HG02678 (cell line): Measurements from ENCODE around the gene IQCK.

Source experiments
- ATAC-seq: cut with Tn5 transposase; IDR thresholded peaks from one replicate; pipeline ENCODE4 v1.9.1; 2021; ENCODE audit warnings: mild to moderate bottlenecking, moderate library complexity; ENCODE audit not compliant: unreplicated experiment

IQCK gene

DNA sequence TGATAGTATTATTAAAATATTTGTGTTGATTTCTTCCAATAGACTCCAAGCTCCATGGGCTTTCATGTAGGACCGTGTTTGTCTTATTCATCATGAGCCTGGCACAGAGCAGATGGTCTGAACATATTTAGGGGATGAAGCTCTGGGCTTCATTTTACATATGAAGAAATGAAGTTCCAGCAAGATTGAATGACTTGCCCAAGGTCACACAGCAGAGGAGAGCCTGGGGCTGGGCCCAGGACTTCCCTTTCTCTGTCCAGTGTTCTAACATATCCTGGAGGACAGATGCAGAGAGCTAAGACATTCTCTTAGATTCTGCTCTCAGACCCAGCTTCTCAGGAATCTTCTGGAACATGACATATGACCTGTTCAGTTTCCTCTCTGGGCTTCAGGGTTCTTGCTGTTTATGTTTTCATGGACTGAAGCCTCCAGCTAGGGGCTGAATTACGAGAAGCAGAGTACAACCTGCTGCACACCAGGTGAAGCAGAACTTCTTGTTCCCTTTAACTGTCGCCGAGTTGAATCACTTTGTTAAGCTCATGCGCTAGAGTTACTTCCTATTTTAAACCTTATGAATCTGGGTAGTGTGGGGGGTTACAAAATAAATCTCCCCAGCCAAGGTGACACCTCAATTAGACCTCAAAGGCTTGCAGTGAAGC is 113.0 kb downstream of the IQCK start:
- no peak for ATAC-seq

DNA sequence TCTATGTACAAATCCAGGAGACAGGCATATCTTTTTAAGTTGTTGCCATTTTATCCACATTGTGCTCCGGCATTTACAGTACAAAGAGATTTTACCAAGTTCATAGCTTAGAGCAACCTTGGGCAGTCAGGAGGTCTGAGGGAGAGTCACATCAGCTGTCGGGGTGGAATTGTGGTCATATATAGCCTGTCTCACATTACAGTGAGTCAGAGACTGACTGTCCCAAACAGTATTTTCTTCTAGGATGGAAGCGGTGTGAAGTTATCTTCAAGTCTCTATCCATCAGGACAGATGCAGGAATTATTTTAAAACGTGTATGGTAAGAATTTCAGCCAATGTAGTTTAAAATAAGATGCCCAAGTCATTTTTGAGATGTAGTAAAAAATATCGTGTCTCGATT is 113.6 kb downstream of the IQCK start:
- ATAC-seq, result no peak

DNA sequence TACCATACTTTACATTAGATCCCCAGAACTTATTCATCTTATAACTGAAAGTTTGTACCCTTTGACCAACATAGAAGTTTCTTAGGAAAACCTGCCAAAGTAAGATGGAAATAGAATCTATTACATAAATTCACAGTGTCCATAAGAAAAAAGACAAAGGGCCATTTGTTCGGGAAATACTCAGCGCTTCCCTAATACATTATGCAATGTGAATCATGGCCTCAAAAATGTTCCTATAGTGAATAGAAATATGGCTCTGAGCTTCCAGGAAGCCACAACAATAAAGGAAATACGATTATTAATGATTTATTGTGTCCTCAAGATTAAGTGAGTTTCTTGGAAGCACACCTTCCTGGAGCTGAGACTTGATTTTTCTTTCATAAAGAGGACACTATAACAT is 115.1 kb downstream of the IQCK start:
- no peak for ATAC-seq

DNA sequence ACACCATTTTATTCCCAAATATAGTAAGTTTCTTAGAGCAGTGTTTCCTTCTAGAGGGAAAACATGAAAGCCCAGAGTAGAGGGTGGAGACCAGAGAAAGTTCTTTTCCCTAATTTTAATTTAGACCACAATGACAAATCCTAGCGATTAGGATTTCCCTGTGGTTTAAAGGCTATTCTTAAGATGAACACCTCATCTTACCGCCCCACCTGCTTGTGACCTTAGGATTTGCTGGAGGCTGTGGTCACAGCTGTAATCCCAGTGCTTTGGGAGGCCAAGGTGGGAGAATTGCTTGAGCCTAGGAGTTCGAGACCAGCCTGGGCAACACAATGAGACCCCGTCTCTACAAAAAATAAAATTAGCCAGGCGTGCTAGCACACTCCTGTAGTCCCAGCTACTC is 115.5 kb downstream of the IQCK start:
- ATAC-seq, result no peak

DNA sequence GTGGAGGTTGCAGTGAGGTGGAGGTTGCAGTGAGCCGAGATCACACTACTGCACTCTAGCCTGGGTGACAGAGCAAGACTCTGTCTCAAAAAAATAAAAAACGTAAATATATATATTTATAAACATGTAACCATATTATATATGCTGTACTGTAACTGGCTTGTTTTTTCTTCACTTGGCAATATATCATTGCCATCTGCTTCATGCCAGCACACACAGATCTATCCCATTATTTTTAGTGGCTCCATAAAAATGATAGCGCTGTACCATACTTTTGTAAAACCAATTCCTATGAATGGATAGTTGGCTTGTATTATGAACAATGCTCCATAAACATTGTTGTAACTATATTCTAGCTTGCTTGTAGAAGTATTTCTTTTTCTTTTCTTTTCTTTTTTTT is 117.1 kb downstream of the IQCK start:
- no peak for ATAC-seq

DNA sequence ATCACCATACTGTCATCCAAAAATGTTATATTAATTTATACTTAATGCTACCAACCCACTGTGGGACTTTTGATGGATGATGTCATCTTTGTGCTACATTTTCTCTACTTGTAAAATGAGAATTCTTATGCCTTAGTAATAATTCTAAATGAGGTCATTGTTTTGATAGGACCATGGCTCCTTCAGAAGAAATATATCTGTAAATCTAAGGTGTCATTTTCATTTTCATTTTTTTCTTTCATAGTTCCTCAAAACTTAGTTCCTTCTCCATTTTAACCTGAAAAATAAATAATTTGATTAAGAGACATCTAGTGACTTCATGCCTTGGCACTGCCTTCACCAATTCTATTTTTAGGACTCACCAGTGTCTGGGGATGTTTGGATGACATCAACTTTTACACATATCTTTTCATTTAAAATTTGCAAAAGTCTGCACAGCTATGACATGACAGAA is 117.9 kb downstream of the IQCK start:
- no peak for ATAC-seq

DNA sequence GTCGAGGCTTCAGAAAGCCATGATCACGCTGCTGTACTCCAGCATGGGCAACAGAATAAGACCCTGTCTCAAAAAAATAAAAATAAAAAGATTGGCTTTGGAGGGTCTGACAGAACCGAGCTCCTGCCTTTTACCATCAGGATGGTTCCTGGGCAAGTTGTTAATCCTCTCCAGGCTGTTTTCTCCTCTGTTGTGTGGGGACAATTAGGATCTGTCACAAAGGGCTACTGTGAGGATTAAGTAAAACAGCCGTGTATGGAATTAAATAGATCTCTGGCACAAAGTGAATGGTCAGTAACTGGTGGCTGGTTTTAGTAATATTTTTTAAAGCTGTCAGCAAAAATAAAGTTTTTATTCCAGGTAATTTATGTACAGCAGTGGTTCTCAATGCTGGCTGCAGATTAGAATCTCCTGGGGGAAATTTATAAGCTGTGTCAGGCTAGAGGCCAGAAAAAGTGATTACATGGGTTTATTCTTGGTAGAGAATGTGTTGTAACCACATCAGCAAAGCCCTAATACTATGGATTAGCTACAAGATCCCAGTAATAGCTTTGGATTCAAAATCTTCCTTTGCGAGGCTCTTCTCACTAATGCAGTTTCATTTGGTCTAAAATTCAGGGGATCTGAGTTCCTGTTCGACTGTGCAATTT is 119.4 kb downstream of the IQCK start:
- ATAC-seq, result no peak

DNA sequence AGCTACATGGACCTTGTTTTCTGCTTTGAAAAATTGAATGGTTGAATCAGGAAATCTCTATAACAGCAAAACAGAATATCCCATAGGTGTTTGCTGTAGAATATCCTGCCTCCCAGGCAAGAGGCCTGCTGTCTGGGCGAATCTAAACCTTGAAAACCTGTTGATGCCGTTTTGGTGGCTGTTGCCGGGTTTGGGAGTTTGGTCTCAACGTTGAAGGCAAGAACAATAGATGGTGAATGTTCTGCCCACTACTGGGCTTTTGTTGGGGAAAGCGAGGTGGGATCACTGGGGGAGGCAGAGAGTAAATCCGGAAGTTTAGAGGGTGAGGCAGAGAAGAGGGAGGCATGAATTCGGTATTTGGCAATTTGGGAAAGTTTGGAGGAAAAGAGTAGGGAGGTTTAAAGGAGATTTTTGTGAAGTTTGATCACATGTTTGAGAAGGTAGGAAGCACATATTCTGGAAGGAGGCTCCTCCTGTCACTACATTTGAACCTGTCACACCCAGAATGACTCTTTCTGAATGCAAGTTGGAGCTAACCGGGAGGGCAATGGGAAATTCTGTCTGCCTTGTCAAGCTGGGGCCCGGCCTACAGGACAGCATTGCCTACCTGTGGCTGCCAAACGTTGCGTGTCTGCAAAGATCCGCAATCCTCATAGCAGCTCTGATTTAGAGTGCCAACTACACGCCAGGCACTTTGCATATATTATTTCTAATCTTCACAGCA is 120.1 kb downstream of the IQCK start:
- no peak for ATAC-seq

DNA sequence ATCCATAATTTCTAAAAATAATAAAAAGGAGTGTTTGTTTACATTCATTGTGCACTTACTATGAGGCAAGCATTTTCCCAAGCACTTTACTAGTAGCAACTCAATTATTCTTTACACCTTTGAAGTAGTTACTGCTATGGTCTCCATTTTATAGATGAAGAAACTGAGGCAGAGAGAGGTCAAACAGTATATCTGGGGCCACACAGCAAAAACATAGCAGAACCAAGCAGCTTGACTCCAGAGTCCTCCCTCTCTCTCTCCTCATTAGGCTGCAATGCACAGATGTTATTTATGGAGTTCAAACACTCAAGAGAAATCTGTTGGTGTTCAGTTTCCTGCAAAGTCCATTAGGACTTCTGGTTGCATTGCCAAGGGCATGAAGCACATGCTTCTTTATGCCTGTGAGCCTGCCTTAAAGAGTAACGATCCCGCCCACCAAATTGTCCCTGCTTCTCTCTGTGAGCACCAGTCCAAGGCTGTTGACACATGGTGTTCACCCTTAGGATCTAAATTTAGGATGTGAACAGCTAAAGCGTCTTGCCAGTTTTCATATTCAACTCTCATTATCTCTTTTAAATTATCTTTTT is 122.5 kb downstream of the IQCK start:
- no peak for ATAC-seq

DNA sequence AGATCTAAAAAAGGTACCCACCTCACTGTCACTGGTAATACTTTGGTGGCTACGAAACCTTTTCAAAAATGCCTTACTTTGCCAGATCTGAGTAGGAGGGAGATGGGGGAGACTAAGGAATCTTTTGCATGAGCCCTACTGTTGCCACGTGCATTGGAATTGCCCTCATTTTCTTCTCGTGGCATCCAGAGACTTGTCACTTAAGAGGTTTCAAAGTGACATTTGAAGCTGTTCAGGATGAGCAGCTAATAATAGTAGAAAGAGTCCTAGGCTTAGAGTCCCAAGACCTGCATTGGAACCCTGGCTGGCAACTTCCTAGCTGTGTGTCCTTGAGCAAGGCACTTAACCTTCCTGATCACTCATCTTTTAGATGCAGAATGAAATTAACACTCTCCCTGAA is 123.1 kb downstream of the IQCK start:
- ATAC-seq, result no peak

DNA sequence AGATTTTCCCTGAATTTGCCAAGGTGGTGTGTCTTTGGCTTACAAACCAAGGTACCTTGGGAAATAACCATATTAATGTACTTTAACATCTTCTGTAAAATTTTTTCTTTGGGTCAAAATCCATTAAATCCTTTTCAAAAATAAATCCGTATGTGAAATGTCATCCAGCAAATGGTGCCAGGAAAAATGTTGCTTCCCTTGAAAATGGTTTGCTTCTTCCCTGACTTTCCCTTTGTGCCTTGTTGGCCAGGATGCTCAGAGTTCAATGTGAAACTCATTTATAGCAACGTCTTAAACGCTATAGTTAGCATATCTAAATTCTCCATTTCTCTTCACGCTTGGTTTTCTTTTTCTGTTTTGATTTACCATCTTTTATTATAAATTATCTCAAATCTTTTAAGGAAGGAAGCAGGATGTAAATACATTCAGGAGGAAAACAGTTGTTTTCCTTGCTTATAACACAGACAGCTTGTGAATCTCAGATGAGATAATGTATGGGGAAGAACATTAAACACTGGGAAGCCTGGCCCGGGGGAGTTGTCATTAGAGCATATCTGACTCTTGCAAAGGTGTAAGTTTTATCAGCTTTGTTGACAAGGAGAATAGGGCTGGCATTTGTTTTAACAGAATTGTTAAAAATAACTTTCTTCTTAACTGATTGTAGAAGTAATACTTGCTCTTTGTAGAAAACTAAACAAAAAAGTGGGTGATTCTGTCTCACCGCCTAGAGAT is 124.5 kb downstream of the IQCK start:
- no peak for ATAC-seq

DNA sequence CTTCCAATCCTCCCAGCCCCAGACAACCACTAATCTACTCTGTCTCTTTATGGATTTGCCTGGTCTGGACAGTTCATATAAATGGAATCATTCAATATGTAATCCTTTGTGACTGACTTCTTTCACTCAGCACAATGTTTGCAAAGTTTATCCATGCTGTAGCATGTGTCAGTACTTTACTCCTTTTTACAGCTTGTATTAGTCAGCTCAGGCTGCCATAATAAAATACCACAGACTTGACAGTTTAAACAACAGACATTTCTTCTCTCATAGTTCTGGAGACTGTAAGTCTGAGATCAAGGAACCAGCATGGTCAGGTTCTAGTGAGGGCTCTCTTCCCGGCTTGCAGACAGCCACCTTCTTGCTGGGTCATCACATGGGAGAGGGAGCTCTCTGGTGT is 125.3 kb downstream of the IQCK start:
- no peak for ATAC-seq

DNA sequence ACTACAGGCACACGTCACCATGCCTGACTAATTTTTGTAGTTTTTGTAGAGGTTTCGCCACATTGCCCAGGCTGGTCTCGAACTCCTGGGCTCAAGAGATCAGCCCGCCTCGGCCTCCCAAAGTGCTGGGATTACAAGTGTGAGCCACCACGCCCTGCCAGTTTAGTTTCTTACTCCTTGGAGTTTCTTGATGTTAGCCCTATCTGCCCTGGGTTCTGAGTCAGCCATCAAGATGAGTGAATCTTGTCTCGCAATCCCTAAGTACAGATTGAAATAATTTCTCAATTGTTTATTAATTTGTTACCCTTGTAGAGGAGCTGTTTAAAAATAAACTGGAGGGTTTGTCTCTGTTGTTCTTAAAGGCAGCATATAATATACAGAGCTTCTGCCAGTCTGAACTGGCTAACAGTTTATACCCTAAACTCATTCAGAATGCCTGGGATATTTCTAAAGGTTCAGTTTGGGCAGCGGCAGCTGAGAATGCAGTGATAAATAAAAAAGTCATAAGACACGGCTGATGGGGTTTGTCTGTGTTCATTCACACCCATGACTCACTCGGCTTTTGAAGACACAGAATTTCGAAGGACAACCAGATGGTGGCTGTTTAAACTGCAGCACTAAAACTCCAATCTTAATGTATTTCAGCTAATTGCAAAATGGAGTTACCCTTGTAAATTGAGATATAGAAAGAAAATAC is 127.0 kb downstream of the IQCK start:
- ATAC-seq, result no peak

DNA sequence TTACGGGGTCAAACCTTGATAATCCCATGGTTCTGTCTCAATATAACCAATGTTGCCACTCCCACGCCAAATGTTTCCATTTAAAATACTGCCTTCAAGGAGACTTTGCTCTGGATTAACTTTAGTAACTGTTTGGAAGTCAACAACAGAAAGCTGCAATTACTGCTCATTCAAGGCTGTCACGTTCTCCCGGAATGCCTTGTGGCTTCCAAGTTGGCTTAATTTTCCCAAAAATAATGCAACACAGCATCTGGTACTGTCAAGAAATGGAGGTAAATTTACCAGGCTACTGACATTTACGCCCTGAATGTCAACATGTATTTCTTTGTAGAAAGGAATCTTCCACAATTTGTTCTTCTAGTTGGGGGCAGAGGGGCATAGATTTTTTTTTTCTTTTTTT is 128.4 kb downstream of the IQCK start:
- no peak for ATAC-seq

DNA sequence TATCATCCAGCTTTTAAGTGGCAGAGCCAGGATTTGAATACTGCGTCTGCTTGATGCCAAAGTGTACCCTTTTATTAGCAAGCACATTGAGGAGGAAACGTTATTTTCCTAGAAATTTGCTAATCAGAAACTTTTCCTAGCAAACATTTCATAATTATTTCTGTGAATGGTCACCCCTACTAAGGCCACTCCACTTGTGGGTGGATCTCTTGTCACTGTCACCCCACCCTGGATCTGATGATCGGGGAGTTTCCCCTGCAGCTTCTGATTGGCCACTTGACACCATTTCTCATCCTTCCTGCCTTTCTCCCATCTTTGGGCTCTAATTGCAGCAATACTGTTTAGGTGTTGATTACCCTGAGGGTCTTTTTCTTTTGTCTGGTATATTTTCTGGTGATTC is 130.7 kb downstream of the IQCK start:
- no peak for ATAC-seq

DNA sequence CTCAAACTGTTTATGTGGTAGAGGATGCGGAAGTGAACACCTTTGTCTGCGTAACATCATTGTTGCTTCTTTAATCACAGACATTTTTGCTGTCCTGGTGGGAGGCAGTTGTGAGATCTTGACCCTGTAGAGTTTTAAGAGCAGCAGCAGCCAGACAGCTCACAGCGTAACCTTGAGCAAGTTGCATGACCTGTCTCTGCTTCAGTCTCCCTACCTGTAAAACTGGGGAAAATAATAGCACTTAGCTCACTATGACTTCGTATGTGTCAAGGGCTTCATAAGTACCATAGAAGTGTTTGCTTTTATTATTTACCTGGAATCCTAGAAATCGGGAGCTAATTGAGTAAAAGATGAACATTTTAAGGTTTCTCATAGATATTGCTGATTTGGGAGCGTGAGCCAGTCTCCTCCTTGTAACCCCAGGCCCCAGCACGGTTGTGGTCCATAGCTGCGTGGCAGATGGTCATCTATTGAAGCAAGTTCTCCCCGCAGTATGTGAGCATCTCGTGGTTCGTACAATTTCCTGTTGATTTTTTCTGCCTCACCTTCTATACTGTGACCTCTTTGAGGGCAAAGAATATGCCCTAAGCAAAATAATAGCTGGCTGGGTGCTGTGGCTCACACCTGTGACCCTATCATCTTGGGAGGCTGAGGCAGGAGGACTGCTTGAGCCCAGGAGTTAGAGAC is 132.2 kb downstream of the IQCK start:
- no peak for ATAC-seq

DNA sequence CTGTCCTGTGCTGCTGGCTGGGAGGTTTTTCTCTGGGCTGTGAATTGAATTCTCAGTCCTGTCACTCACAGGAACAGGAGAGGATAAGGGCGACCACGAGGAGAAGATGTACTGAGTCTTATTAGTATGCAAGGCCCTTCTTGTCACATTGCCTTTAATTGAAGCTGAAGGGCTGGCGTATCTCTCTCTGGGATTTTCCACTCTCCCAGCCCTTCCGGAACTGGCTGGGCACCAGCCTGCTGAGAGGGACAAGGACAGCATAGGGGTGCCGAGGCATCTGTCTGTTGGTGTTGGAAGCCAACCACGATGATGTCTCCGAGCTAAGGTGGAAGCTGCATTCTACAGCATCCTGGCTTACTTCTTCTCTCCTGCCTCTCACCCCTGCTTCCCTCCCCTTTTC is 133.4 kb downstream of the IQCK start:
- no peak for ATAC-seq

DNA sequence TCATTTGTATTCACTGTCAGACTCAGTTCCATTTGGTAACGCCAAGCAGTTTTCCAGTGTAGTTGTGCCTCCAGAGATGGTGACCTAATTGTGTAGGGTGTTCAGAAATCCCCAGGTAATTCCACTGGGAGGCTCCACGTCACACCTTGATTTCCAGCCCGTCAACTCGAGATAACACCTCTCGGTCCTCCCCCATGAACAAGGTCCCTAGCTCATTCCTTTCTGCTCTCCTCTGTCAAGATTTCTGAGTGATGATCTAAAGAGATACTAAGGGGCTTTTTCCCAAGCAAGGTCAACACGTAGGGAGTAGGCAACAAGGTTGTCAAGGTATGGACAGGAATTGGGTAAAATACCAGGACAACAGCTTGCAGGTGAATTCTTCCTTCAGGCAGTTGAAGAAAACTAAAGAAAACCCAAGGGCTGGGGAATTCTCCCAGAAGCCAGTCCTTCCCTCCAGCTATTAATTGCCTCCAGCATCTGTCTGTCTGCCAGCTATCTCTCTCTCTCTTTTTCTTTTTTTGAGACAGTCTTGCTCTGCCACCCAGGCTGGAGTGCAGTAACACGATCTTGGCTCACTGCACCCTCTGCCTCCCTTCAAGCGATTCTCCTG is 135.2 kb downstream of the IQCK start:
- no peak for ATAC-seq

DNA sequence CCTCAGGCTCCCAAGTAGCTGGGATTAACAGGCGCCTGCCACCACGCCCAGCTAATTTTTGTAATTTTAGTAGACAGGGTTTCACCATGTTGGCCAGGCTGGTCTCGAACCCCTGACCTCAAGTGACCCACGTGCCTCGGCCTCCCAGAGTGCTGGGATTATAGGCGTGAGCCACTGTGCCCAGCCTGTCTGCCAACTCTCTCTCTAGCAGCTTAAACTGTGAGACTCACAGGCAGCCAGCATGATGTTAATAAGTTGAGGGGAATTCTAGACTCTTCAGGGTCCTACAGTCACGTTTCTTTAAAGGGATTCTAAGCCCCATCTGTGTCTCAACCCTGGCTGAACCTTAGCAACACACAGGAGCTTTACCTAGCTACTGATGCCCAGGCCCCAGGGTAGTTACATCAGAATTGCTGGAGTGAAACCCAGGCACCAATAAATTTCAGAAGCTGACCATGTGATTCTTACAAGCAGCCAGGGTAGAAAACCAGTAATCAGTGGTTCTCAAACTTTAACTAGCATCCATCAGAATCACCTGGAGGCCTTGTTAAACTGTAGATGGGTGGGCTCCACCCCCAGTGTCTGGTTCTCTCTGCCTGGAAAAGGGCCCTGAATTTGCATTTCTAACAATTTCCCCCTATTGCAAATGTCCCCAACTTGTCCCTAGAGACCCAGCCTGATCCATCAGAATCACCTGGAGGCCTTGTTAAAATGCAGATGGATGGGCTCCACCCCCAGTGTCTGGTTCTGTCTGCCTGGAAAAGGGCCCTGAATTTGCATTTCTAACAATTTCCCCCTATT is 135.9 kb downstream of the IQCK start:
- no peak for ATAC-seq
